Right cardiac atrium (tissue), 5 donors: ENCODE data around the gene POLR2L. TPM values are rescaled to one million over a fixed set of nuclear protein-coding genes. Genes with fewer than 3 reads are reported as not detected.

ENCODE experiments used
- ATAC-seq, 2 donors: fragments of 200-7000 bp; cut with Tn5 transposase; one replicate each; pipeline versions ENCODE4 v1.8.0 to v1.9.1; 2020; ENCODE audit warnings: moderate library complexity in 2 of 2, mild to moderate bottlenecking in 1 of 2
- DNase-seq, 3 donors: peaks; one replicate each; pipeline ENCODE4 v3.0.0-alpha.2; 2020
- H3K27ac ChIP-seq: one replicate; pipeline ENCODE4 v1.5.1; 2013; ENCODE audit warnings: mild to moderate bottlenecking, low read length, control low read depth, moderate library complexity
- H3K27me3 ChIP-seq: one replicate; pipeline ENCODE4 v1.6.1; 2013; ENCODE audit not compliant: control insufficient read depth, insufficient read depth
- H3K4me1 ChIP-seq: one replicate; pipeline ENCODE4 v1.6.1; 2013; ENCODE audit warnings: low read length; ENCODE audit not compliant: control insufficient read depth, insufficient read depth
- H3K4me3 ChIP-seq: one replicate; pipeline ENCODE4 v1.5.1; 2013; ENCODE audit warnings: low read length, control low read depth
- H3K9me3 ChIP-seq: one replicate; pipeline ENCODE4 v1.6.1; 2013; ENCODE audit warnings: low read length; ENCODE audit not compliant: control insufficient read depth
- WGBS: extraction: QIAGEN DNeasy Blood & Tissue Kit; methylation state at CpG from one replicate; pipeline ENCODE4 v1.1.7; 2013; 5-methylcytosine and 5-hydroxymethylcytosine counted together
- intact Hi-C, 4 donors: fragments of 100-400 bp; cut with DNase I; formaldehyde crosslinking; loops; one replicate each; pipeline versions ENCODE4 v1.11.0 to v1.14.0; 2022 to 2023
- polyA plus RNA-seq: library from polyadenylated mRNA; stranded (reverse); fragments of 200-250 nt; gene quantifications from one replicate; pipeline ENCODE4 v1.2.3, GENCODE V29; 2013
- total RNA-seq, 4 donors: library from RNA; stranded (reverse); fragmentation: NEBNext Ultra II Directional; extraction: Animal tissue kit (Norgen Biotek cat#: 25700); gene quantifications; one replicate each; pipeline ENCODE4 v1.2.1, GENCODE V29; 2021
- donor health status: healthy with polysubstance abuse.
- donor health status: DM: no; HTN: yes; CAD: no.
- donor health status: DM: no; HTN: no; CAD: no.
- donor health status: DM: no; HTN: yes; CAD: no; lungs with severe emphysema.
- donor health status: DM: yes; HTN: yes; CAD: no.

The POLR2L gene
- total and polyA plus RNA-seq, 5 donors = 147 to 278 (median 220) TPM

GRCh38 chr11:882596-882995 lies 40.3 kb upstream of the POLR2L start:
- H3K9me3 ChIP-seq = no peaks in the 10 kb centered on the region
- no peaks in the 10 kb centered on the region for H3K27me3 ChIP-seq
- DNase-seq = no peak
- H3K4me3 ChIP-seq = no peak overlapping the region
- WGBS = 91% methylated on average over 14 of the region's 14 CpGs
- H3K4me1 ChIP-seq = no peaks in the 10 kb centered on the region
- ATAC-seq = no peak
- intact Hi-C loops = no loop called here
- H3K27ac ChIP-seq = no peak overlapping the region

DNA sequence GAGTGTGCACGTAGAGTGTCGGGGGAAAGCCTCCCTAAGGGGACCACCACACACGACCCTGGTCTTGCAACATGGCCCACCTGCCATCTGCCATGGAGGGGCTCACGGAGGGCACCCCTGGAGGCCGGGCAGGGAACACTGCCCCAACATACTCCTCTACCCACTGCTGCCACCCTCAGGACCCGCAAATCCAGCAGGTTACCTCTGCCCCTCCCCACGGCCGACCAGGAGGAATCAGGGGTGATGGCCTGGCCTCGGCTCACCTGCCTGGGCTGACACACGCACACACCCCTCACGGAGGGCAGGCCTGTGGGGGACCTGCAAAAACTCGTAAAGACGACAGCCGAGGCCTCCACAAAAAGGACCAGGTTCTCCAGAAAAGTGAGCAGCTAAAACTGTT lies 38.1 kb upstream of the POLR2L start:
- no peak overlapping the region for H3K4me3 ChIP-seq
- H3K27me3 ChIP-seq = no peaks in the 10 kb centered on the region
- H3K9me3 ChIP-seq = no peaks in the 10 kb centered on the region
- intact Hi-C loops = no loop called here
- DNase-seq = no peak
- H3K27ac ChIP-seq = no peak overlapping the region
- H3K4me1 ChIP-seq = no peaks in the 10 kb centered on the region
- ATAC-seq = no peak
- 89% methylated on average over 14 of the region's 14 CpGs for WGBS

GRCh38 chr11:877565-877964 lies 35.2 kb upstream of the POLR2L start:
- no peaks in the 10 kb centered on the region for H3K9me3 ChIP-seq
- no peak for ATAC-seq
- intact Hi-C loops = no loop called here

GRCh38 chr11:876545-876944 lies 34.2 kb upstream of the POLR2L start:
- H3K27me3 ChIP-seq = no peaks in the 10 kb centered on the region
- H3K9me3 ChIP-seq = no peaks in the 10 kb centered on the region
- H3K27ac ChIP-seq = no peak overlapping the region
- H3K4me3 ChIP-seq = no peak overlapping the region
- no peaks in the 10 kb centered on the region for H3K4me1 ChIP-seq
- ATAC-seq = peak; percentile 61 to 69
- DNase-seq = peak in 2 of 3 donors; percentile 76 to 78
- intact Hi-C loops = no loop called here
- 49% methylated on average over 12 of the region's 12 CpGs for WGBS

More at GRCh38 chr11:877565-877964, 35.2 kb upstream of the POLR2L start:
- DNase-seq = no peak
- no peak overlapping the region for H3K4me3 ChIP-seq
- no peaks in the 10 kb centered on the region for H3K4me1 ChIP-seq
- WGBS = 92% methylated on average over 11 of the region's 11 CpGs
- no peaks in the 10 kb centered on the region for H3K27me3 ChIP-seq
- H3K27ac ChIP-seq = no peak overlapping the region

- Histone ChIP-seq H3K27me3 (no peaks in the 10 kb centered on the region), H3K4me3 (no peak overlapping the region), H3K9me3 (no peaks in the 10 kb centered on the region), H3K27ac (no peak overlapping the region), H3K4me1 (no peaks in the 10 kb centered on the region)
- 87% methylated on average over 21 of the region's 21 CpGs for WGBS
- intact Hi-C loops = no loop called here
- no peak for DNase-seq
- peak in 1 of 2 donors; percentile 3 for ATAC-seq
These were observed 33.5 kb upstream of the POLR2L start for GRCh38 chr11:875769-876301.

DNA sequence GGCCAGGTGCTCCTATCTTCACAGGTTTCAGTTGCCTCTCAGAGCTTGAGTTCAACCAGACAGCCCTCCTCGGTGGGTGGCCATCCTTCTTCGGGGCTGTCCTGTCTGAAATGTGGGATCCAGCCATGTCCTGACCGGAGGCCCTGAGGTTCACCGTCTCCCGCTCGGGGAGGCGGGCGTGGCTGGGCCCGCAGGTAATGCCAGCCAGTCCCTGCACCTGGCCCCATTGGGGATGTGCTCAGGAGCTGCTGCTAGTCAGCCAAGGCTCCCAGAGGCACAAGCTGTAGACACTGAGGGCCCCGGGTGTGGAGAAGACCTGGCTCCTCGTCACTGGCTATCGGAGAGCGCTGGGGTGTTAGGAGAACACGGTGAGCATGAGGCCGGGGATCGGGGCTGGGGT lies 32.9 kb upstream of the POLR2L start:
- H3K4me1 ChIP-seq = no peaks in the 10 kb centered on the region
- no peak for ATAC-seq
- H3K9me3 ChIP-seq = no peaks in the 10 kb centered on the region
- H3K27ac ChIP-seq = no peak overlapping the region
- 92% methylated on average over 16 of the region's 16 CpGs for whole genome bisulfite sequencing
- no peak overlapping the region for H3K4me3 ChIP-seq
- intact Hi-C loops = no loop called here
- no peaks in the 10 kb centered on the region for H3K27me3 ChIP-seq
- DNase-seq = no peak

- Histone ChIP-seq H3K4me3 (no peak overlapping the region), H3K27me3 (no peaks in the 10 kb centered on the region), H3K4me1 (no peaks in the 10 kb centered on the region), H3K9me3 (no peaks in the 10 kb centered on the region), H3K27ac (no peak overlapping the region)
- WGBS = 61% methylated on average over 12 of the region's 12 CpGs
- ATAC-seq (no peak), DNase-seq (no peak)
- intact Hi-C loops = no loop called here
These were observed 31.4 kb upstream of the POLR2L start for GRCh38 chr11:873706-874105.

- 90% methylated on average over 9 of the region's 9 CpGs for WGBS
- intact Hi-C loops = no loop called here
- no peak for ATAC-seq
- no peak overlapping the region for H3K27ac ChIP-seq
- no peak for DNase-seq
- H3K9me3 ChIP-seq = no peaks in the 10 kb centered on the region
- no peak overlapping the region for H3K4me3 ChIP-seq
- no peaks in the 10 kb centered on the region for H3K4me1 ChIP-seq
- no peaks in the 10 kb centered on the region for H3K27me3 ChIP-seq
These were observed 30.5 kb upstream of the POLR2L start for GRCh38 chr11:872799-873198.

DNA sequence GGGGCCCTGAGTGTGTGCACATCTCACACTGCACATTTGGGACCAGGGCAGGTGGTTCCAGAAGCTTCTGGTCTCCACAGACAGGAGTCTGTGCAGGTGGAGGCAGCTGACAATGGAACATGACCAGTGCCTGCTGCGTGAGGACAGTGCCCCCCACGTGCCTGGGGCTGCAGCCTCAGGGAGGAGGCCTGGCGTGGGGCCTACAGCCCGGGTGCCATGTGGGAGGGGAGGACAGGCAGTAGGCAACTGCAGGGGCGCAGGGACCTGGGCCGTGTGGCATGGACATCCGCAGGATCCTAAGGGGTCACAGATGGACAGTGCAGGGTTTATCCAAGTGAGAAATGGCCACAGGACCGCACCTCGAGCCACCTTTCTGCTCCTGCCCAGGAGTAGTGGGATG lies 29.1 kb upstream of the POLR2L start:
- DNase-seq = no peak
- Histone ChIP-seq H3K4me3 (no peak overlapping the region), H3K27me3 (no peaks in the 10 kb centered on the region), H3K27ac (no peak overlapping the region), H3K9me3 (no peaks in the 10 kb centered on the region), H3K4me1 (no peaks in the 10 kb centered on the region)
- no peak for ATAC-seq
- intact Hi-C loops = no loop called here
- 78% methylated on average over 9 of the region's 9 CpGs for WGBS

DNA sequence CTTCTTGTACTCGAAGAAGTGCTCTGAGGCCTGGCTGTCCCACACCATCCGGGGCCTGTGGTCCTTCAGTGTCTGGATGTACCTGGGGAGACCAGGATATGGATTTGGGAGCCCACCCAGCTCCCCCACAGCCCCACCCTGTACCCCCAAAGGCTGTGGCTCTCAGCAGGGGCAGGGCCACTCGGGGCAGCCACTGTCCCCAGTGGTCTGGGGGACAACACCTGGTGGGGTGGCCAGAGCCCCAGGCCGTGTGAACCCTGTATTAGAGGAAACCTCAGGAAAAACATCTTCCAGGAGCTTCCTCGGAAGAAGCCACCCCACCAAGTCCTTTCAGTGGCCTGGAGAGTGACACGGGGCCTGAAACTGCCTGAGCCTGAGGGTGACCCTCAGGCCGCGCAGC lies 28.1 kb upstream of the POLR2L start:
- WGBS = 87% methylated on average over 8 of the region's 8 CpGs
- Histone ChIP-seq H3K27ac (no peak overlapping the region), H3K9me3 (no peaks in the 10 kb centered on the region), H3K4me3 (no peak overlapping the region), H3K27me3 (no peaks in the 10 kb centered on the region), H3K4me1 (no peaks in the 10 kb centered on the region)
- DNase-seq (no peak), ATAC-seq (no peak)
- intact Hi-C loops = no loop called here

GRCh38 chr11:870127-870413 lies 27.7 kb upstream of the POLR2L start:
- Histone ChIP-seq H3K9me3 (no peaks in the 10 kb centered on the region), H3K4me1 (no peaks in the 10 kb centered on the region), H3K27me3 (no peaks in the 10 kb centered on the region), H3K4me3 (no peak overlapping the region), H3K27ac (no peak overlapping the region)
- WGBS = 68% methylated on average over 8 of the region's 8 CpGs
- ATAC-seq (no peak), DNase-seq (no peak)
- intact Hi-C loops = no loop called here

GRCh38 chr11:869399-870126 lies 27.2 kb upstream of the POLR2L start:
- Histone ChIP-seq H3K4me3 (no peak overlapping the region), H3K4me1 (no peaks in the 10 kb centered on the region), H3K27ac (no peak overlapping the region), H3K27me3 (no peaks in the 10 kb centered on the region), H3K9me3 (no peaks in the 10 kb centered on the region)
- intact Hi-C loops = no loop called here
- DNase-seq (no peak), ATAC-seq (peak in 1 of 2 donors; percentile 7)
- 87% methylated on average over 25 of the region's 25 CpGs for WGBS
